A549 (cell line): ENCODE results near the gene SPINK8. TPM values are rescaled to one million over a fixed set of nuclear protein-coding genes. Genes with fewer than 3 reads are reported as not detected.

ENCODE experiments used
- ATAC-seq, 2 experiments: fragments of 200-7000 bp in 1 of 2; fragments of >200 bp in 1 of 2; cut with Nextera tagmentation in 1 of 2; cut with Tn5 transposase in 1 of 2; 3 replicates each; pipeline versions ENCODE4 v1.8.0 to v1.9.1; 2018 to 2020; ENCODE audit warnings: mild to moderate bottlenecking in 1 of 2, moderate library complexity in 1 of 2
- CTCF ChIA-PET: fragments of 300-600 bp; sonication (Branson Sonifier 250); formaldehyde crosslinking; extraction: SDS; loops from one replicate; lab custom pipeline; 2021; ENCODE audit warnings: antibody characterized with exemption, inconsistent platforms; lab: Yijun Ruan, JAX
- POLR2A ChIA-PET: fragments of 350-600 bp; formaldehyde crosslinking; extraction: SDS; loops from one replicate; lab custom pipeline; 2021; ENCODE audit warnings: antibody characterized with exemption, inconsistent platforms; lab: Yijun Ruan, JAX
- DNase-seq, 2 experiments: peaks; one replicate each; pipeline versions ENCODE4 v3.0.0 to v3.0.0-alpha.2; 2011 to 2016; ENCODE audit warnings: low read depth in 1 of 2, low spot score in 1 of 2
- FAIRE-seq: peaks from 2 replicates; lab custom pipeline; 2011; peaks lifted over from hg19 to GRCh38; lab: Jason Lieb, UNC
- H3K27ac ChIP-seq, 2 experiments: fragments of >200 bp; sonication (Bioruptor Twin); formaldehyde crosslinking; 3 replicates each; pipeline ENCODE4 v1.5.1; 2016 to 2017
- H3K4me1 ChIP-seq: fragments of >200 bp; sonication (Bioruptor Twin); formaldehyde crosslinking; 3 replicates; pipeline ENCODE4 v1.6.1; 2016
- H3K4me2 ChIP-seq: fragments of >200 bp; sonication (Bioruptor Twin); formaldehyde crosslinking; 3 replicates; pipeline ENCODE4 v1.6.1; 2016
- H3K4me3 ChIP-seq: fragments of >200 bp; sonication (Bioruptor Twin); formaldehyde crosslinking; 3 replicates; pipeline ENCODE4 v1.5.1; 2016
- H3K9me3 ChIP-seq: fragments of >200 bp; sonication (Bioruptor Twin); formaldehyde crosslinking; 3 replicates; pipeline ENCODE4 v1.6.1; 2016
- BHLHE40 ChIP-seq: IDR thresholded peaks from 2 replicates; pipeline ENCODE4 v1.6.1; 2012; ENCODE audit warnings: low read depth, low read length, inconsistent platforms
- CBX8 ChIP-seq: fragments of 200-600 bp; sonication (generic); IDR thresholded peaks from 2 replicates; pipeline ENCODE4 v1.6.1; 2016
- CTCF ChIP-seq: fragments of >200 bp; sonication (Bioruptor Twin); formaldehyde crosslinking; IDR thresholded peaks from 3 replicates; pipeline ENCODE4 v1.5.1; 2016
- FOSB ChIP-seq: fragments of 250-450 bp; sonication (Bioruptor Pico); IDR thresholded peaks from 2 replicates; pipeline ENCODE4 v1.5.0; 2020; ENCODE audit warnings: mild to moderate bottlenecking, moderate library complexity
- FOSL2 ChIP-seq, 2 experiments: fragments of 450-650 bp in 1 of 2; fragments of >200 bp in 1 of 2; sonication (Bioruptor Twin) in 1 of 2; formaldehyde crosslinking; IDR thresholded peaks; 2 replicates each; pipeline versions ENCODE4 v1.5.0 to v1.6.1; 2016 to 2020; ENCODE audit warnings: mild to moderate bottlenecking in 1 of 2, moderate library complexity in 1 of 2
- KDM1A ChIP-seq: fragments of 200-600 bp; sonication (generic); IDR thresholded peaks from 2 replicates; pipeline ENCODE4 v1.6.1; 2016; ENCODE audit warnings: low read depth, mild to moderate bottlenecking
- MAZ ChIP-seq: fragments of 150-350 bp; IDR thresholded peaks from 2 replicates; pipeline ENCODE4 v1.6.1; 2014; ENCODE audit warnings: antibody characterized with exemption, low read depth, low read length, borderline replicate concordance
- NFE2L2 ChIP-seq: fragments of 150-350 bp; conservative IDR thresholded peaks from 2 replicates; pipeline ENCODE4 v1.6.1; 2014; ENCODE audit warnings: low read length
- NPAS2 ChIP-seq: fragments of 250-450 bp; sonication (Bioruptor Pico); IDR thresholded peaks from 2 replicates; pipeline ENCODE4 v1.8.0; 2022; ENCODE audit warnings: mild to moderate bottlenecking, moderate library complexity, borderline replicate concordance
- NR3C1 ChIP-seq: fragments of >200 bp; sonication (Bioruptor Twin); formaldehyde crosslinking; IDR thresholded peaks from 3 replicates; pipeline ENCODE4 v1.6.1; 2017
- RAD21 ChIP-seq, 2 experiments: fragments of >200 bp in 1 of 2; sonication (Bioruptor Twin) in 1 of 2; formaldehyde crosslinking in 1 of 2; IDR thresholded peaks in 1 of 2; conservative IDR thresholded peaks in 1 of 2; 2 replicates in 1 of 2; 3 replicates in 1 of 2; pipeline ENCODE4 v1.6.1; 2012 to 2018; ENCODE audit warnings: inconsistent platforms in 1 of 2
- RARB ChIP-seq: fragments of 250-450 bp; sonication (Bioruptor Pico); IDR thresholded peaks from 2 replicates; pipeline ENCODE4 v1.8.0; 2021; ENCODE audit warnings: mild to moderate bottlenecking, moderate library complexity
- RCOR1 ChIP-seq: fragments of 150-350 bp; IDR thresholded peaks from 2 replicates; pipeline ENCODE4 v1.6.1; 2014; ENCODE audit warnings: antibody characterized with exemption, low read length, low read depth
- RFX5 ChIP-seq: fragments of 450-650 bp; IDR thresholded peaks from 2 replicates; pipeline ENCODE4 v1.7.1; 2014; ENCODE audit warnings: antibody characterized with exemption, mild to moderate bottlenecking, moderate library complexity
- RNF2 ChIP-seq: fragments of 200-600 bp; sonication (generic); IDR thresholded peaks from 2 replicates; pipeline ENCODE4 v1.6.1; 2016; ENCODE audit warnings: low read depth, mild to moderate bottlenecking, antibody characterized with exemption, moderate library complexity, borderline replicate concordance
- SMC3 ChIP-seq: fragments of >200 bp; sonication (Bioruptor Twin); formaldehyde crosslinking; IDR thresholded peaks from 3 replicates; pipeline ENCODE4 v1.6.1; 2018; ENCODE audit warnings: inconsistent platforms
- TFCP2L1 ChIP-seq: fragments of 250-450 bp; sonication (Bioruptor Pico); IDR thresholded peaks from 2 replicates; pipeline ENCODE4 v1.5.0; 2021; ENCODE audit warnings: mild to moderate bottlenecking
- ZC3H11A ChIP-seq: fragments of 450-650 bp; IDR thresholded peaks from 2 replicates; pipeline ENCODE4 v1.6.1; 2014; ENCODE audit warnings: antibody characterized with exemption, mild to moderate bottlenecking
- WGBS: methylation state at CpG from one replicate; pipeline ENCODE4 v1.1.6; 2017; ENCODE audit errors: missing lambda C conversion rate; 5-methylcytosine and 5-hydroxymethylcytosine counted together
- polyA plus RNA-seq, 4 experiments: library from polyadenylated mRNA; depleted of rRNA in 3 of 4; stranded (reverse); fragments of >200 nt; fragmentation: RNase III in 1 of 4; extraction: RNeasy Plus Mini Kit Qiagen cat#74134 plus additional on column Dnase treatment in 1 of 4; gene quantifications; 2 replicates in 3 of 4; 3 replicates in 1 of 4; pipeline ENCODE4 v1.2.3, GENCODE V29; 2011 to 2017
- TF ChIP-seq, protein P1 (sequence below): fragments of 250-450 bp; sonication (Bioruptor Pico); IDR thresholded peaks from 2 replicates; pipeline ENCODE4 v1.5.0; 2021; ENCODE audit warnings: mild to moderate bottlenecking, moderate library complexity, borderline replicate concordance
- TF ChIP-seq, protein P2 (sequence below): IDR thresholded peaks from 2 replicates; pipeline ENCODE4 v1.6.1; 2012
- TF ChIP-seq, protein P3 (sequence below): fragments of >200 bp; sonication (Bioruptor Twin); formaldehyde crosslinking; IDR thresholded peaks from 2 replicates; pipeline ENCODE4 v1.6.1; 2016

Gene SPINK8
- polyA plus RNA-seq, 2 of the 4 experiments (the other 2 are of a cell fraction): not detected

- TF ChIP-seq RARB (CRISPR knock-in tag): no peak
- TF ChIP-seq, all 56 proteins: peak for 0
Measured at GRCh38 chr3:48275287-48276027, 58.0 kb downstream of the SPINK8 start (continued).

DNA sequence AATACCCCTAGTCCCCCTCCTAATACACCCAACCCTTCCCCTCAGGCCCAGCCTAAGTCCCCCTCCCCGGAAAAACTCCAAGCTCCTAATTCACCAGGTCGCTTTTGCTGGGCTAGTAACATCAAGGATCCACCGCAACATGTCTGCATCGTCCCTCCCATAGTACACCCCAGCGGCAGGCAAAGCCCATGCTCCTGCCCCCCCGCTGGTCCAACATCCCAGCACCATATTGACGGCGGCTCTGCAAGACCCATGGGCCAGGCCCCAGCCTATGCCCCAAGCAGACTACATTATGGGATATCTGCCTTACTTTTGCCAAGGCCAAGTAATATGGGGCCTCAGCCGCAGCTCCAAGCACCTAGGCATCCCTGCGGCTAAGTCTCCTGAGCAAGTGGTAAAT is 59.0 kb downstream of the SPINK8 start:
- ATAC-seq (no peak; a peak in 1 of 6 replicates), DNase-seq (no peak), FAIRE-seq (no peak)
- Histone ChIP-seq H3K4me3 (no peak overlapping the region), H3K4me1 (no peaks in the 10 kb centered on the region), H3K27ac (no peak overlapping the region), H3K9me3 (no peaks in the 10 kb centered on the region), H3K4me2 (no peak overlapping the region)
- POLR2A ChIA-PET: interaction anchor here (0.6 to 1.0 kb wide), 2 partner anchors 119 to 162 kb away, joined by 4 read pairs; no protein-coding TSS in a partner anchor
- CTCF ChIA-PET: interaction anchor here (1.0 to 16.9 kb wide), 4 partner anchors 27 to 274 kb away, joined by 3 to 270 read pairs (median 18); no protein-coding TSS in a partner anchor
- TF ChIP-seq NFE2L2 (no peak), RCOR1 (no peak), RAD21 (conservative IDR thresholded peaks at IDR 0.05 in 1 of 2, IDR thresholded peaks at IDR 0.05 in 1 of 2) (no peak), RNF2 (no peak), KDM1A (no peak), FOSL2 (IDR thresholded peaks at IDR 0.05) (no peak), FOSL2 (CRISPR knock-in tag; IDR thresholded peaks at IDR 0.05) (no peak), MAZ (no peak), FOSB (CRISPR knock-in tag) (no peak), SMC3 (no peak), NR3C1 (no peak)
- TF ChIP-seq, protein P1, sequence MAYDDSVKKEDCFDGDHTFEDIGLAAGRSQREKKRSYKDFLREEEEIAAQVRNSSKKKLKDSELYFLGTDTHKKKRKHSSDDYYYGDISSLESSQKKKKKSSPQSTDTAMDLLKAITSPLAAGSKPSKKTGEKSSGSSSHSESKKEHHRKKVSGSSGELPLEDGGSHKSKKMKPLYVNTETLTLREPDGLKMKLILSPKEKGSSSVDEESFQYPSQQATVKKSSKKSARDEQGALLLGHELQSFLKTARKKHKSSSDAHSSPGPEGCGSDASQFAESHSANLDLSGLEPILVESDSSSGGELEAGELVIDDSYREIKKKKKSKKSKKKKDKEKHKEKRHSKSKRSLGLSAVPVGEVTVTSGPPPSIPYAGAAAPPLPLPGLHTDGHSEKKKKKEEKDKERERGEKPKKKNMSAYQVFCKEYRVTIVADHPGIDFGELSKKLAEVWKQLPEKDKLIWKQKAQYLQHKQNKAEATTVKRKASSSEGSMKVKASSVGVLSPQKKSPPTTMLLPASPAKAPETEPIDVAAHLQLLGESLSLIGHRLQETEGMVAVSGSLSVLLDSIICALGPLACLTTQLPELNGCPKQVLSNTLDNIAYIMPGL (CRISPR knock-in tag): no peak
- TF ChIP-seq, protein P2, sequence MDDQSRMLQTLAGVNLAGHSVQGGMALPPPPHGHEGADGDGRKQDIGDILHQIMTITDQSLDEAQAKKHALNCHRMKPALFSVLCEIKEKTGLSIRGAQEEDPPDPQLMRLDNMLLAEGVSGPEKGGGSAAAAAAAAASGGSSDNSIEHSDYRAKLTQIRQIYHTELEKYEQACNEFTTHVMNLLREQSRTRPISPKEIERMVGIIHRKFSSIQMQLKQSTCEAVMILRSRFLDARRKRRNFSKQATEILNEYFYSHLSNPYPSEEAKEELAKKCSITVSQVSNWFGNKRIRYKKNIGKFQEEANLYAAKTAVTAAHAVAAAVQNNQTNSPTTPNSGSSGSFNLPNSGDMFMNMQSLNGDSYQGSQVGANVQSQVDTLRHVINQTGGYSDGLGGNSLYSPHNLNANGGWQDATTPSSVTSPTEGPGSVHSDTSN: no peak
- 74% methylated on average over 10 of the region's 10 CpGs for WGBS

- ChIA-PET POLR2A (interaction anchor here (0.6 to 1.0 kb wide), 3 partner anchors 119 to 166 kb away, joined by 4 read pairs; partner anchors contain the start of genes CCDC51 and TMA7), CTCF (interaction anchor here (0.7 to 16.9 kb wide), 22 partner anchors 9 to 286 kb away, joined by 3 to 270 read pairs (median 4); no protein-coding TSS in a partner anchor)
- 2% methylated on average over 9 of the region's 9 CpGs for WGBS
- DNase-seq (peak; percentile 54 to 58), ATAC-seq (peak; percentile 87 to 91), FAIRE-seq (no peak)
- Histone ChIP-seq H3K4me2 (no peak overlapping the region), H3K27ac (no peak overlapping the region), H3K9me3 (no peaks in the 10 kb centered on the region), H3K4me3 (no peak overlapping the region), H3K4me1 (no peaks in the 10 kb centered on the region)
- TF ChIP-seq SMC3 (peak; percentile 60), NPAS2 (CRISPR knock-in tag) (no peak), CTCF (peak; percentile 78), RFX5 (no peak), RAD21 (conservative IDR thresholded peaks at IDR 0.05 in 1 of 2, IDR thresholded peaks at IDR 0.05 in 1 of 2) (peak; percentile 80 to 88), TFCP2L1 (CRISPR knock-in tag) (no peak), BHLHE40 (no peak), ZC3H11A (no peak), CBX8 (no peak)
- TF ChIP-seq, protein P3, sequence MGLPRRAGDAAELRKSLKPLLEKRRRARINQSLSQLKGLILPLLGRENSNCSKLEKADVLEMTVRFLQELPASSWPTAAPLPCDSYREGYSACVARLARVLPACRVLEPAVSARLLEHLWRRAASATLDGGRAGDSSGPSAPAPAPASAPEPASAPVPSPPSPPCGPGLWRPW: no peak
Measured at GRCh38 chr3:48273594-48274211, 59.8 kb downstream of the SPINK8 start.
